HEK293T (cell line): ENCODE data around the gene COPZ1.

Source experiments
- FOXA1 ChIP-seq: fragments of 450-650 bp; IDR thresholded peaks from 2 replicates; pipeline ENCODE4 v1.6.1; 2016; ENCODE audit warnings: mild to moderate bottlenecking
- HDGF ChIP-seq: fragments of 450-650 bp; IDR thresholded peaks from 2 replicates; pipeline ENCODE4 v1.6.1; 2017; ENCODE audit warnings: antibody characterized with exemption, borderline replicate concordance
- NFRKB ChIP-seq: fragments of 450-650 bp; IDR thresholded peaks from 2 replicates; pipeline ENCODE4 v1.6.1; 2016; ENCODE audit warnings: mild to moderate bottlenecking, moderate library complexity
- SP1 ChIP-seq: fragments of 450-650 bp; IDR thresholded peaks from 2 replicates; pipeline ENCODE4 v1.6.1; 2017
- TARDBP ChIP-seq: fragments of 450-650 bp; IDR thresholded peaks from 2 replicates; pipeline ENCODE4 v1.6.1; 2016
- TF ChIP-seq, protein P1 (sequence below): fragments of 450-650 bp; IDR thresholded peaks from 2 replicates; pipeline ENCODE4 v1.6.1; 2016

DNA sequence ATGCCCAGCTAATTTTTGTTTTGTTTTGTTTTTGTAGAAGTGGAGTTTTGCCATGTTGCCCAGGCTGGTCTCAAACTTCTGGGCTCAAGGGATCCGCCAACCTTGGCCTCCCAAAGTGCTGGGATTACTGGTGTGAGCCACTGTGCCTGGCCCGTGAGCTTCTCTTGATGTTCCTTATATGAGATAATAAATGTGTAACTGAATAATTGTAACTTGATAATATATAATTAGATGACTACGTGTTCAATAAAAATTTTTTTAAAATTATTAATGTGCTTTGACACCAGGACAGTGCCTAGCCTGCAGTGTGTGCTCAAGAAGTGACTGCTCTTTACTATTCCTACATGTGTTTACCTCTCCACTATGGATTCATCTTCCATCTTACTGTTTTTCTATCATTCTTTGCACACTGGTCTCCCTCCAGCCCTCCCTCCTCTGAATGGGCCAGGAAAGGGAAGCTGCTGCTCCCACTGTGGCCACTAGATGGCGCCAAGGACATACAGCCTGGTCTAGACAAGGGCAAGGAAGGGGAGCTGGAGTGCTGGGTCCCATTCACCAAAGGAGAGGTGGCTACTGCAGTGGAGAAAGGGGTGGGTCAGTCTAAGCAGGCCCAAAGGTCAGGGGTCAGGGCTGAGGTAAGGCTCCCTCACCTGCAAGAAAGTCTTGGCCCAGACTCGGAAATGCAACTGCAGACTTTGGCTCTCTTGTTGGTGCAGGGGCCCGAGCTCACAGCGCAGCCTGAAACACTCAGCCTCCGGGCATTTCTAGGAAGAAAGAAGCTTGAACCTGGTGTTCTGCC is 74.3 kb downstream of the COPZ1 start:
- no peak for TF ChIP-seq NFRKB
- TF ChIP-seq SP1, result no peak
- TF ChIP-seq HDGF, result no peak
- TF ChIP-seq, protein P1, sequence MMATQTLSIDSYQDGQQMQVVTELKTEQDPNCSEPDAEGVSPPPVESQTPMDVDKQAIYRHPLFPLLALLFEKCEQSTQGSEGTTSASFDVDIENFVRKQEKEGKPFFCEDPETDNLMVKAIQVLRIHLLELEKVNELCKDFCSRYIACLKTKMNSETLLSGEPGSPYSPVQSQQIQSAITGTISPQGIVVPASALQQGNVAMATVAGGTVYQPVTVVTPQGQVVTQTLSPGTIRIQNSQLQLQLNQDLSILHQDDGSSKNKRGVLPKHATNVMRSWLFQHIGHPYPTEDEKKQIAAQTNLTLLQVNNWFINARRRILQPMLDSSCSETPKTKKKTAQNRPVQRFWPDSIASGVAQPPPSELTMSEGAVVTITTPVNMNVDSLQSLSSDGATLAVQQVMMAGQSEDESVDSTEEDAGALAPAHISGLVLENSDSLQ, result no peak
- no peak for TF ChIP-seq FOXA1
- TF ChIP-seq TARDBP, result no peak
